Mesenchymal stem cell (in vitro differentiated cells and primary cell): ENCODE data around the gene PRKX.
"Not testable (repeated sequence)": the region's sequence is repeated elsewhere in the genome, so short reads cannot be mapped to it uniquely, and the experiment has no call there.

ENCODE experiments used
- DNase-seq: peaks from one replicate; pipeline ENCODE4 v3.0.0-alpha.2; 2013
- H2AFZ ChIP-seq: one replicate; pipeline ENCODE4 v1.6.1; 2013; ENCODE audit warnings: low read depth, mild to moderate bottlenecking, control low read depth, inconsistent platforms, low read length, moderate library complexity
- H2AK5ac ChIP-seq: 2 replicates; pipeline ENCODE4 v1.6.1; 2013; ENCODE audit warnings: low read length, moderate library complexity, mild to moderate bottlenecking, inconsistent platforms; ENCODE audit not compliant: severe bottlenecking
- H2BK120ac ChIP-seq: one replicate; pipeline ENCODE4 v1.6.1; 2013; ENCODE audit warnings: low read depth, mild to moderate bottlenecking, inconsistent platforms, low read length, moderate library complexity
- H2BK12ac ChIP-seq, 2 experiments: one replicate each; pipeline ENCODE4 v1.6.1; 2013; ENCODE audit warnings: inconsistent platforms in 2 of 2, low read length in 2 of 2, mild to moderate bottlenecking in 2 of 2, moderate library complexity in 2 of 2, control low read depth in 1 of 2
- H2BK15ac ChIP-seq: one replicate; pipeline ENCODE4 v1.6.1; 2013; ENCODE audit warnings: mild to moderate bottlenecking, low read depth, inconsistent platforms; ENCODE audit not compliant: poor library complexity, severe bottlenecking
- H2BK5ac ChIP-seq: 2 replicates; pipeline ENCODE4 v1.6.1; 2013; ENCODE audit warnings: low read depth, mild to moderate bottlenecking, low read length, control low read depth, inconsistent platforms; ENCODE audit not compliant: poor library complexity, severe bottlenecking
- H3K14ac ChIP-seq, 2 experiments: one replicate each; pipeline ENCODE4 v1.6.1; 2013; ENCODE audit warnings: inconsistent platforms in 2 of 2, low read length in 2 of 2, control low read depth in 1 of 2, mild to moderate bottlenecking in 1 of 2, moderate library complexity in 1 of 2
- H3K18ac ChIP-seq, 2 experiments: one replicate each; pipeline ENCODE4 v1.6.1; 2013; ENCODE audit warnings: inconsistent platforms in 2 of 2, low read length in 2 of 2, control low read depth in 1 of 2, low read depth in 1 of 2, mild to moderate bottlenecking in 1 of 2
- H3K23ac ChIP-seq, 2 experiments: one replicate each; pipeline ENCODE4 v1.6.1; 2013; ENCODE audit warnings: inconsistent platforms in 2 of 2, low read length in 2 of 2, mild to moderate bottlenecking in 2 of 2, moderate library complexity in 2 of 2, control low read depth in 1 of 2
- H3K27ac ChIP-seq: 2 replicates; pipeline ENCODE4 v1.5.1; 2013; ENCODE audit warnings: mild to moderate bottlenecking, moderate library complexity, low read length, control low read depth, inconsistent platforms; ENCODE audit not compliant: poor library complexity, severe bottlenecking
- H3K27me3 ChIP-seq, 2 experiments: 2 replicates each; pipeline versions ENCODE4 v1.6.1 to v1.7.0; 2013; ENCODE audit warnings: low read length in 2 of 2, mild to moderate bottlenecking in 2 of 2, moderate library complexity in 2 of 2, control low read depth in 1 of 2, inconsistent platforms in 1 of 2; ENCODE audit not compliant: control insufficient read depth in 1 of 2, insufficient read depth in 1 of 2
- H3K36me3 ChIP-seq, 2 experiments: 2 replicates each; pipeline versions ENCODE4 v1.6.1 to v1.7.0; 2013; ENCODE audit warnings: low read length in 2 of 2, control low read depth in 1 of 2, inconsistent platforms in 1 of 2, low read depth in 1 of 2, mild to moderate bottlenecking in 1 of 2; ENCODE audit not compliant: insufficient read depth in 2 of 2, control insufficient read depth in 1 of 2
- H3K4ac ChIP-seq, 2 experiments: one replicate each; pipeline ENCODE4 v1.6.1; 2013; ENCODE audit warnings: inconsistent platforms in 2 of 2, low read length in 2 of 2, mild to moderate bottlenecking in 2 of 2, moderate library complexity in 2 of 2, control low read depth in 1 of 2, low read depth in 1 of 2
- H3K4me1 ChIP-seq: 2 replicates; pipeline ENCODE4 v1.6.1; 2013; ENCODE audit warnings: low read depth, low read length, control low read depth; ENCODE audit not compliant: control insufficient read depth, insufficient read depth
- H3K4me2 ChIP-seq: 2 replicates; pipeline ENCODE4 v1.6.1; 2013; ENCODE audit warnings: low read length, mild to moderate bottlenecking, inconsistent platforms; ENCODE audit not compliant: poor library complexity, severe bottlenecking
- H3K4me3 ChIP-seq, 2 experiments: 2 replicates each; pipeline versions ENCODE4 v1.5.1 to v1.7.0; 2013; ENCODE audit warnings: low read length in 2 of 2, mild to moderate bottlenecking in 2 of 2, control low read depth in 1 of 2, low read depth in 1 of 2; ENCODE audit not compliant: insufficient read depth in 1 of 2
- H3K79me1 ChIP-seq: replicated peaks from 2 replicates; pipeline ENCODE4 v1.6.1; 2013; ENCODE audit warnings: mild to moderate bottlenecking, control low read depth, low read length, inconsistent platforms; ENCODE audit not compliant: poor library complexity, severe bottlenecking
- H3K9ac ChIP-seq: 2 replicates; pipeline ENCODE4 v1.7.0; 2013; ENCODE audit warnings: mild to moderate bottlenecking, low read length, moderate library complexity
- H3K9me3 ChIP-seq: 2 replicates; pipeline ENCODE4 v1.7.0; 2013; ENCODE audit warnings: mild to moderate bottlenecking, low read length; ENCODE audit not compliant: control insufficient read depth
- H4K8ac ChIP-seq: one replicate; pipeline ENCODE4 v1.6.1; 2013; ENCODE audit warnings: inconsistent platforms, mild to moderate bottlenecking, low read length, moderate library complexity
- H4K91ac ChIP-seq: one replicate; pipeline ENCODE4 v1.6.1; 2013; ENCODE audit warnings: mild to moderate bottlenecking, low read length, inconsistent platforms
- WGBS: methylation state at CpG from one replicate; pipeline ENCODE4 v1.1.7; 2013; ENCODE audit warnings: mixed read lengths; 5-methylcytosine and 5-hydroxymethylcytosine counted together

The PRKX gene

GRCh38 chrX:3711331-3711917 is 2.0 kb downstream of the PRKX start:
- no peak overlapping the region for H2AFZ ChIP-seq
- no peaks in the 10 kb centered on the region for H3K36me3 ChIP-seq
- no peak overlapping the region for H4K8ac ChIP-seq
- peaks cover 5% of the 10 kb centered on the region for H3K4me1 ChIP-seq
- no peak overlapping the region for H3K23ac ChIP-seq
- no peaks in the 10 kb centered on the region for H3K27me3 ChIP-seq
- no peak for DNase-seq
- H2BK12ac ChIP-seq = no peak overlapping the region
- H3K18ac ChIP-seq = no peak overlapping the region
- peaks cover 1% of the 10 kb centered on the region for H3K79me1 ChIP-seq
- H3K9ac ChIP-seq = peak overlapping the region; percentile 65
- H3K4me2 ChIP-seq = no peak overlapping the region
- no peak overlapping the region for H2BK15ac ChIP-seq
- H3K14ac ChIP-seq = no peak overlapping the region
- peak overlapping the region in 1 of 2 experiments; percentile 75 for H3K4me3 ChIP-seq
- no peak overlapping the region for H2AK5ac ChIP-seq
- no peaks in the 10 kb centered on the region for H3K9me3 ChIP-seq
- 45% methylated on average over 10 of the region's 16 CpGs for WGBS
- no peak overlapping the region for H3K4ac ChIP-seq
- no peak overlapping the region for H3K27ac ChIP-seq
- no peak overlapping the region for H4K91ac ChIP-seq
- H2BK120ac ChIP-seq = no peak overlapping the region
- no peak overlapping the region for H2BK5ac ChIP-seq

GRCh38 chrX:3707673-3708274 is 5.7 kb downstream of the PRKX start:
- H3K9ac ChIP-seq, H3K18ac ChIP-seq, H3K27me3 ChIP-seq, H3K4ac ChIP-seq, H4K91ac ChIP-seq, H3K9me3 ChIP-seq, H2BK120ac ChIP-seq, H3K4me1 ChIP-seq, H3K27ac ChIP-seq, H2AK5ac ChIP-seq, H4K8ac ChIP-seq, H2BK5ac ChIP-seq, H2BK12ac ChIP-seq, H2AFZ ChIP-seq, DNase-seq, H3K79me1 ChIP-seq, H3K14ac ChIP-seq, H3K36me3 ChIP-seq, H3K4me3 ChIP-seq, H3K4me2 ChIP-seq, H2BK15ac ChIP-seq, H3K23ac ChIP-seq: not testable (repeated sequence)
- 71% methylated on average over 3 of the region's 8 CpGs for WGBS

GRCh38 chrX:3706481-3706880 is 7.0 kb downstream of the PRKX start:
- Histone ChIP-seq H3K4me1 (peaks cover 3% of the 10 kb centered on the region), H2BK15ac (no peak overlapping the region), H3K4ac (no peak overlapping the region), H2BK5ac (no peak overlapping the region), H3K79me1 (peaks cover 6% of the 10 kb centered on the region), H3K9me3 (no peaks in the 10 kb centered on the region), H3K4me3 (no peak overlapping the region), H3K27me3 (no peaks in the 10 kb centered on the region), H3K14ac (no peak overlapping the region), H2BK12ac (no peak overlapping the region), H3K36me3 (no peaks in the 10 kb centered on the region), H3K23ac (no peak overlapping the region), H4K8ac (no peak overlapping the region), H4K91ac (no peak overlapping the region), H2AFZ (no peak overlapping the region), H3K18ac (no peak overlapping the region), H3K9ac (no peak overlapping the region), H3K27ac (no peak overlapping the region), H3K4me2 (no peak overlapping the region), H2BK120ac (no peak overlapping the region), H2AK5ac (no peak overlapping the region)
- no peak for DNase-seq
- over 99% methylated on average over 11 of the region's 11 CpGs for WGBS

- H4K8ac ChIP-seq, H3K27me3 ChIP-seq, H3K23ac ChIP-seq, H4K91ac ChIP-seq, H2AFZ ChIP-seq, H3K9ac ChIP-seq, H3K4me3 ChIP-seq, H3K9me3 ChIP-seq, H2BK5ac ChIP-seq, H3K36me3 ChIP-seq, H3K4me2 ChIP-seq, H3K14ac ChIP-seq, H3K27ac ChIP-seq, H2AK5ac ChIP-seq, H3K4ac ChIP-seq, H2BK120ac ChIP-seq, DNase-seq, H3K18ac ChIP-seq, H2BK12ac ChIP-seq, H3K4me1 ChIP-seq, H3K79me1 ChIP-seq, H2BK15ac ChIP-seq: not testable (repeated sequence)
- WGBS = no CpG with 5 or more reads among the region's 3 CpGs
Measured at GRCh38 chrX:3703251-3703650, 10.2 kb downstream of the PRKX start.
